Measurements from ENCODE around the gene CASP2.

DNA sequence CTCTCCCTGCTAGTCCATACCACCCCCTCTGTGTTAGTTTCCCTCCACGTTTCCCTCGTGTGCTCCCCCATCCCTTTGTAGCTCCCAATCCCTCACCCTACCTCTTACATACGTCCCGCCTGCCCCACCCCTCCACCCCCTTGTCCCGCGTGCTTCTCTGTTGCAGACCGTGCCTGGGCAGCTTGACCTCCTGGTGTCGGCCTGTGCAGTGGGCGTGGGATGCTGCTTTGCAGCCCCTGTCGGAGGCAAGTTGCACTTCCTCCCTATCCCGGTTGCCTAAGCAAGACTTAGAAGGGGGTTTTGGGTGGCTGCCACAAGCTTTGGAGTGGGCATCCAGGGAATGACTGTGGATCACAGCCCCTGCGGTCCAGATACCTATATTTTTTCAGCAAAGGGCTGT, 35.5 kb downstream of the CASP2 start:
- TF ChIP-seq, protein P1, sequence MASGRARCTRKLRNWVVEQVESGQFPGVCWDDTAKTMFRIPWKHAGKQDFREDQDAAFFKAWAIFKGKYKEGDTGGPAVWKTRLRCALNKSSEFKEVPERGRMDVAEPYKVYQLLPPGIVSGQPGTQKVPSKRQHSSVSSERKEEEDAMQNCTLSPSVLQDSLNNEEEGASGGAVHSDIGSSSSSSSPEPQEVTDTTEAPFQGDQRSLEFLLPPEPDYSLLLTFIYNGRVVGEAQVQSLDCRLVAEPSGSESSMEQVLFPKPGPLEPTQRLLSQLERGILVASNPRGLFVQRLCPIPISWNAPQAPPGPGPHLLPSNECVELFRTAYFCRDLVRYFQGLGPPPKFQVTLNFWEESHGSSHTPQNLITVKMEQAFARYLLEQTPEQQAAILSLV (CRISPR knock-in tag; IDR thresholded peaks at IDR 0.05; ENCODE audit: borderline replicate concordance) = no peak
- TF ChIP-seq SP4 (CRISPR knock-in tag; IDR thresholded peaks at IDR 0.05) = no peak
- TF ChIP-seq POLR2AphosphoS5 (IDR thresholded peaks at IDR 0.05; ENCODE audit: low read depth, low read length) = no peak
- no peak for TF ChIP-seq JARID2 (CRISPR knock-in tag; IDR thresholded peaks at IDR 0.05; ENCODE audit: insufficient replicate concordance)
- no peak for TF ChIP-seq YY1 (IDR thresholded peaks at IDR 0.05; ENCODE audit: insufficient read depth, insufficient replicate concordance, low read depth, low read length)
- TF ChIP-seq MYNN (CRISPR knock-in tag; IDR thresholded peaks at IDR 0.05; ENCODE audit: low read depth) = no peak
- no peak for TF ChIP-seq JUN (CRISPR knock-in tag; IDR thresholded peaks at IDR 0.05)
- no peak for TF ChIP-seq NONO (IDR thresholded peaks at IDR 0.05)
- no peak for TF ChIP-seq NONO (CRISPR knock-in tag; conservative IDR thresholded peaks at IDR 0.05)
